ELR (cell line): Measurements from ENCODE around the gene VPS26C.

Experiments used
- DNase-seq: peaks from one replicate; pipeline ENCODE4 v3.0.0-alpha.2; 2015; ENCODE audit warnings: low read depth

The VPS26C gene

DNA sequence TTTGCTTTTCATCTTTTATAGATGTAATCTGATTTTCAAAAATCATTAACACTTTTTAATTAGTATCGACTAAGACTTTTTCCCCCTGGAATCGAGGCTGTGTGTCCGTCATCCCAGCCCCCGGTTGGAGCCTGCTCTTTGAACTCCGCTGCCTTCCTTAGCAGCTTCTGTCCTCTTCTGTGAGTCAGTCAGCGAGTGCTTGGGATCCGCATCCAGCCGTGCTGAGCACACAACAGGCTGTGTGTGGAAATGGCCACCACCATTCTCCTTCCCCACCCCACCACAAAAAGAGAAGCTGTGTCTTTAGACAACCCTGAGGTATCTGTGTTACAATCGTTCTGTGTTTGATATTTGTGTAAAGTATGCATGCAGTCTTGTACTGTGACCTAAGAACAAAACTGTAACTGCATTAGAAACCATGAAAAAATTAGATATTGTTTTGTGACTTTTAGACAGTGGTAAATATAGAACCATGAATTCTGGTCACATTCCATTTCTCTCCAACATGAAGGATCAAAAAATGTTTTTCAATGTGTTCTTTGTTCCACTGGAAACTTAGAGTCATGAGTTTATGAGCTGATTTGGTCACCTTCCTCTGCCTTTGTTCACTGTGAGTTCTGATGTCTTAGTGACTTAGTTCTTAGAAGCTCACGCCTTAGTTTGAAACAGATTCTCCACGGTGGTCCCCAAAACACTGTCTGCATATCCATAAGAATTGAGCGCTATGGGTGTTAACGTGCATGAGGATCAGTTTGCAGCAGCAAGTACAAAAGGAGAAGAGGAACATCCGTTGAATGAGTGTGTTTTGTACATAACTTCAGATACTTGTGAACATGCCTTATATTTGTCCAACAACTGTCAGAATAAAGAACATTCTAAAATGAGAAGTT is 64.7 kb downstream of the VPS26C start:
- no peak for DNase-seq

DNA sequence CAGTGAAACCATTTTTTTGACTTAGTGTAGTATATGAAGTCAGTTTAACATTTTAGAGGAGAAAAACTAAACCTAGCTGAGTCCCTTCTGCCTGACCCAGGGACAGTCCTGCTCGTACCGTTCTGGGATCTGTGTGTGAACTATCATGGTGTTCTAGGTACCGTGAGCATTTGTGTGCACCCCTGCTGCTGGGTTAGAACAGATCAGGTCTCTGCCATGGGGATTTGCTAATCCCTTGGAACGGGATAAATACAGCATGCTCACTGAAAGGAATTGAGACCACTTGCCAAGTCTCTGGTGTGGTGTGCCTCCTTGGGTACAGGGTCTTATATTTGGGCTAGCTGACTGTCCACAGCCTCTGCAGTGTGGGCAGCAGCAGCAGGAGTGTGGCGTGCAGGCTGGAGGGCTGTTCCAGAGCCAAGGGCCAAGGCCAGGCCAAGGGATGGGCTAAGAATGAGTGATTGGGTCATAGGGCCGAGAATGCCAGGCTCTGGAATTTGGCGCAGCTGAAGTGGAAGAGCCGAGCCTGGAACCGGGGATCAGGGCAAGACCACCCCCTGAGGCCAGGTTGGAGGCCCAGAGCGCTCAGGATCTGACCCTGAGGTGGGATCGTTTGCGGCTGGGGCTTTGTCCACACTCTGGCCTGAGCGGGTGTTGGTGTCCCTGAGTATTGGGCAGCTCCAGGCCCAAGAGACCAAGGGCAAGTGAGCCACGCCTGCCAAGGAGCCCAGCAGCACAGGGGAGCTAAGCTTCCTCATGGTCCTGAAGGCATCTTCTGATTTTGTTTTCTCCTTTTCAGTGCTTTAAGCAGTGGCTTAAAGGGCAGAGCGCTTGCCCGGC is 66.3 kb downstream of the VPS26C start:
- DNase-seq: no peak

DNA sequence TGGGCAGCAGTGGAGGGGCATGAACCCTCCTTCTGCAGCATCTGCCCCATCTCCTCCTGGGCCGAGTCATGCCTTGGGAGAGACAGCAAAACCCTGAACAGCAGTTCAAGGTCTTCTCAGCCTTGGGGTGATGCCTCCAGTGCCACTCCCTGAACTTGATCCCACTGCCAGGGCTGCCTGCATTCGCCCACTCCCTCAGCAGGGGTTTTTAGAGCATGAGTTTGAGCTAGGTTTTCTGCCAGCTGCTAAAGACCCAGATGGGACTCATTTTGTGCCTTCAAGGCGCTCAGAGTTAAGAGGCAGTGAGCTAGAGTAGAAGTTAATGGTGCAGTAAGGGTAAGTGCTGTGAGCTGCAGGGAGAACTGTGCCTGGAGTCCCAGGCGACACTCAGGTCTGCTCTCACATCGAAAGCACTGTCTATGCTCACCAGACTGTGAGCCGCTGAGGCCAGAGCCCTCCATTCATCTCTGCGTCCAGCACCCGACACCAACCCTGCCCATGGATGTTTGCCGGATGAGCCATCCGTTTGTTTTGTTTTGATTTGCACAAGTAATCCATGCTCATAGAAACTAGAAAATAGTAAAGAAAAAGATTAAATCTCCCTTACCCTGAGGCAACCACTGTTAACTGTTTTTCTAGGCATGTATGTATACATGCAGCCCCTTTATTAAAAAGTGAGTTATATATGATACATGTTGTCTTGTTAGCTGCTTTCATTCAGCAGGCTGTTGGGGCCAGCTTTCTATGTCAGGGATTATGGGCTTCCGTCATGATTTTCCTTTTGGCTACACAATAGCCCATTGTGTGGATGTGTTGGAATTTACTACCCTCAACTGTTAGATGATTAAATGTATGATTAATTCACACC is 67.8 kb downstream of the VPS26C start:
- DNase-seq: peak; percentile 88

DNA sequence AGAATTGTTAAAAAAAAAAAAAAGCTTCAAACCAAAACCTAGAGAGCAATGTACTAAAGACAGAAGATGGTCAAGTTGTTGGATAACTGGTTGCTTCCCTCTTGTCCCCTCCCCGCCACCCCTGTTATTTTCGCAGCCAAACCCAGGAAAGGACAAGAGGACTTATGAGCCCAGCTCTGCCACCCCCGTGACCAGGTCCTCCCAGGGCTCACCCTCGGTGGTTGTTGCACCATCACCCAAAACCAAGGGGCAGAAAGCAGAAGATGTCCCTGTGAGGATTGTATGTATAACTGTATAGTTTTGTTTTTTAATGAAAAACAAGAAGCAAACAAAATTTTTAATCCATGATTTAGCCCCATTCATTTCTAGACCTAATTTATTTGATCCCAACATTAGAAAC is 69.4 kb downstream of the VPS26C start:
- no peak for DNase-seq

DNA sequence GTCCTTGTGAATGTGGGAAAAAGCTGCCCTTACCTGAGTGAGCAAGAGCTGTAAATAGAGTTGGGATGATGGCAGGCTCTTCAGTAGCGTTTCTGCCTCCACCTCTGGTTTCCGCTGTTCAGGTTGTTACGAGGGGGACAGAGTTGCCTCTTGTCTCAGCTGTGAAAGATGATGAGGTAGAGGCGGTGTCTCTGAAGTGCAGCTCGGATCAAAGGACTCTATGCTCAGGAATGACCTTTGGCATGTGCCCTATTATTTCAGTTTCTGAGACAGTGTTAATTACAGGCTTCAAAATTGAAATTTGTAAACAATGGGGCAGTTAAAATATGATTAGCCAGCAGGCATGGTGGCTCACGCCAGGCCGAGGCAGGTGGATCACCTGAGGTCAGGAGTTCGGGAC is 70.3 kb downstream of the VPS26C start:
- no peak for DNase-seq

- DNase-seq: no peak
Measured at GRCh38 chr21:37195610-37196009, 71.5 kb downstream of the VPS26C start.

DNA sequence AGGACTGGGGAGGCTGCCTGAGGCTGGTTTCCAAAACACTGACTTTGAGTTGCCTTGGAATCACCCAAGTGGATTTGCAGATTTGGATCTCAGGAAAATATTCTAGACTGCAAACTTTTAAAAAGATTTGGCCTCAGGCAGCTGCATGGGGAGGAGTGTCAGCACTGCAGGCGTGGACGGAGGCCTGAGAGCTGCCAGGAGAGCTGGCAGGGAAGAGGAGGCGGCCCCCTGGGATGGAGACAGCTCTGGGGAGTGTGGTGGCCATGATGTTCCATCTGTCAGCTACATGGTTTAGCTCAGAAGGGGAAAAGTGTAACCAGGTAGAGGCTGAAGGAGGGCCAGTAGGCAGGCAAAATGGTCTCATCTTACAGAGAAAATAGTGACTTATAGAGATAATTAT is 72.1 kb downstream of the VPS26C start:
- DNase-seq: no peak

- no peak for DNase-seq
Measured at GRCh38 chr21:37193676-37194075, 73.5 kb downstream of the VPS26C start.

DNA sequence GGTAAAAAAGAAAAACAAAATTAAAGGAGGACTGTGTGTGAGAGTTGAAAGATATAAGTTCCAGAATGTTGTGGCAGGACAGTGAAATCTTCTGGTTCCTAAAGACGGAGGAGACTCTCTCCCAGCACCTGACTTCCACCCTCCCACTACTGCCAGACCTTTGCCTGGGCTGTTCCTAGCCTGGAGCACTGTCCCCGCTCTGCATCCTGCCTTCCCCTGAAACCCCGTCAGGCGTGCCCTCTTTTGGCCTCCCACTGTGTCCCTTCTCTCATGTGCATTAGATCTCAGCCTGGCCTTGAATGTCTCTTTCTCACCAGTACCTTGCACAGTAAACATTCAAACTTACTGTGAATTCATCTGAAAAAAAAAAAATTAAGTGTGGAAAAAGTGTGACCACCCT is 74.1 kb downstream of the VPS26C start:
- DNase-seq: no peak

DNA sequence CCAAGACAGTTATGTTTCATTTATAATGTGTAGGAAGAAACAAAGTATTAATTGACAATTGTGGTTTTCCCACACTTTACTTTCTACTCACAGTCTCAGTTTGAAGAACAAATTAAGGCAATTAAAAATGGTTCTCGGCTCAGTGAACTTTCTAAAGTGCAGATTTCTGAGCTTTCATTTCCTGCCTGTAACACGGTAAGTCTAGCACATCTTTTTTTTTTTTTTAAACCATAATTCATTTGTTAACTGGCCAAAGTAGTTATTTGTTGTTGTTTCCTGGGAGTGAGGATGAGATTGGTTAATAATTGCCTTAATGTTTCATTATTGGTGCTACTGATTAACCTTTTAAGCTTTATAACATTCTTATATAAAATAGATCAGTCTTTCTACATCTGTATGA is 75.1 kb downstream of the VPS26C start:
- DNase-seq: no peak

DNA sequence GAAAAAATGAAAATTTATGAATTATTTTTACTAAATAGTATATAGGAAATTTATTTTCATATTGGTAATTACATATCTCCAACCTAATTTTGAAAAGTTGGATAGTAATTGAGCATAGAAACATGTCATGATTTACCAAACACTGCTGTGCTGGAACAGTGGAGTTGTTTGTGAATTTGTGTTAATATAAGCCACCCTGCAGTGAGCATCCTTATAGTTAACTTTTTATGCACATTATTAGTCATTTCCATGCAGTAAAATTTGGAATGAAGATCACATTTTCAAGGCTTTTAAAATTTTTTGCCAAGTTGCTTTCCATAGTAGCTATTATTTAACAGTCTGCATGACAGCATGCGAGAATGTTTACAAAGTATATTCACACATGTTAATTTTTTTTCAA is 78.3 kb downstream of the VPS26C start:
- DNase-seq: no peak

- no peak for DNase-seq
Measured at GRCh38 chr21:37186983-37187382, 80.2 kb downstream of the VPS26C start.

DNA sequence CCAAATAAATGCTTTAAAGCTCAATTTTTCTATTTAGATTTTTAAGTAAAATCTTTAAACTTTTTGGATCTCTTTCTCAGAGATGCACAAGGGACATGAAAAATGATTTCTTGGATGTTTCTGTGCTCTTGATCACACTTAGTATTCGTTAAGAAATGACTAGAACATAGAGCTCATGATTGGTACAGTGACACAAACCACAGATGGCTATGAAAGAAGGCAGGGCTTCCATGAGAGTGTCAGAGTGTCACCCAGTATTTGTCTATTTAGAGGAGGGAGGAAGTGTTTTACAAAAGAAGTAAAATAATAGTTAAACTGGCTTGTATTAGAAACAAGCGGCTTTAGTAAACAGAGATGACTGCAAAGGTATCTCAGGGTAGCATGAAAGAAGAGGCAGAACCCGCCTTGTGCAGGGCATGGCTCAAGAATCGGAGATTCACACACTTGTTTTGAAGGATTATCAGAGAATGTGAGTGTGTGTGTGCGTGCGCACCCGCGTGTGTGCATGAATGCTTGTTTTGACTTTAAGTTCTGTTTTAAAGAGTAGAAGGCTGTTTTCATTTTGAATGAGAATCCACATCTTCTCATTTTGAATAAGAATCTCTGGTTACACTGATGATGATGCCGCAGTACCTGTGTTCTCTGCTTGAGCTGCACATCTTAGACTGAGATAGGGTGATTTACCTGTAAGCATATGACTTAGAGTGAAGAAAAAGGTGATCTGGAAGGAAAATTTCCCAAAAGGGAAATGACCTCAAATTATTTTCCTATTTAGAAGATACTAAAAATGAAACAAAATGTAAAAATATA is 82.1 kb downstream of the VPS26C start:
- no peak for DNase-seq

GRCh38 chr21:37183749-37184148 is 83.4 kb downstream of the VPS26C start:
- no peak for DNase-seq

DNA sequence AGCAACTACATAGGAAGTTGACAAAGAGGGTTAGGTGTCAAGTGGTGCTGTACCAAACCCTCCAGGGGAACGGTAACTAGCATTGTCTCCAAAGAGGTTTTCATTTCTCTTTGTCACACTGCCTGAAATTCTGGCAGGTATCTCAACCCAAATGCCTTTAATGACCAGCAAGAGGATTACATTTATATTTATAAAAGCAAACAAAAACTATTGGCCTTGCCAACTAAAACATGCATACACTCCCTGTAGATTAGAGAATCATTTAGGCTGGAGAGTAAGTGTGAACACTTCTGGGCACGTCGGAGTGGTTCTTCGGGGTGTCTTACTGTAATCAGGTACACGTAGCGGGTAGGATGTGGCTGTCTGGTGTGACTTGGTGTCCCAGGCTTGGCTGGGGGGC is 84.9 kb downstream of the VPS26C start:
- no peak for DNase-seq

DNA sequence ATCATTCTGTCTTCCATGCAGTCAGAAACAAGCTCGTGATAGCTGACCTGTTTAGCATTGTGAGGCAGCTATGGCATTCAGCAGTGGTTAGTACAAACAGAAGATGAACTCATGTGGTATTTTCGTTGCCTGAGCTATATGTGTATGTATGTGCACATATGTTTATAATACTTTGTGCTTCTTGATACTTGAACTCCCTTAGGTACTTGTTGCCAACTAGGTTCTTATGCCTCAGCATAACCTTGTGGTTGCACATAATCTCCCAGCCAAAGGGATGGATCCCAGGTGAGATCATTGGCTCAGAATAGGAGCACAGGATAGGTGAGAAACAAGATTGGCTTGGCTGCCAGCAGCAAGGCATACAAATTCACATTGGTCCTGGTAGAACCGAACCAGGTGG is 86.1 kb downstream of the VPS26C start:
- no peak for DNase-seq

DNA sequence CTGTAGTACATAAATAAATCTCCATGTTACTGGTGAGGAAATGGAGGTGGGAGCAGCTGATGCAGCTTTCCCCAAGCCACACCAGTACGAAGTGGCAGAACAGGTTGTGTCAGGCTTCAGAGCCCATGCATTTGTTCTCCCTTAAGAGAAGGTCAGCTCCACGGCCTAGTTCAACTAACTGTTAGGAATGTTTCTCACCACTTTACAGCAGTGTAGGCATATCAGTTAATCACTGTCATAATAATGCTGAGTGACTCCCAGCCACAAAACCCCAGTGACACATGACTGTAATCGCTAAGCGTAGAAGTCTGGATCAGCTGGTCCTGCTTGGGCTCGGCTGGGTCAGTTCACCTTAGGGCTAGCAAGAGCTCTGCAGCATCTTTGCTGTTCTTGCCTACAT is 90.4 kb downstream of the VPS26C start:
- DNase-seq: no peak
